H1 (cell line): ENCODE measurements around the gene INAFM1. TPM values are rescaled to one million over a fixed set of nuclear protein-coding genes. Genes with fewer than 3 reads are reported as not detected.
"Not testable (repeated sequence)": the region's sequence is repeated elsewhere in the genome, so short reads cannot be mapped to it uniquely, and the experiment has no call there.

Experiments
- CTCF ChIA-PET: fragments of 300-600 bp; sonication (Branson Sonifier 250); formaldehyde crosslinking; loops from one replicate; lab custom pipeline; 2021; ENCODE audit not compliant: partially characterized antibody; lab: Charles Lee
- POLR2A ChIA-PET: fragments of 300-600 bp; sonication (Branson Sonifier 250); formaldehyde crosslinking; loops from one replicate; lab custom pipeline; 2021; ENCODE audit warnings: inconsistent platforms; ENCODE audit not compliant: partially characterized antibody; lab: Charles Lee
- DNase-seq, 2 experiments: peaks; one replicate each; pipeline versions ENCODE4 v3.0.0 to v3.0.0-alpha.2; 2010 to 2022; ENCODE audit warnings: low spot score in 2 of 2, low read depth in 1 of 2, mixed read lengths in 1 of 2
- FAIRE-seq: peaks from 2 replicates; lab custom pipeline; 2011; peaks lifted over from hg19 to GRCh38; lab: Jason Lieb, UNC
- H2AFZ ChIP-seq: 2 replicates; pipeline ENCODE4 v1.8.1; 2012; ENCODE audit warnings: low read length, inconsistent platforms
- H2AK5ac ChIP-seq: 2 replicates; pipeline ENCODE4 v1.6.1; 2013; ENCODE audit warnings: low read depth, low read length
- H2BK120ac ChIP-seq: replicated peaks from 2 replicates; pipeline ENCODE3; 2013; ENCODE audit warnings: low read depth, low read length, inconsistent platforms
- H2BK12ac ChIP-seq: 2 replicates; pipeline ENCODE4 v1.6.1; 2013; ENCODE audit warnings: low read depth, low read length
- H2BK15ac ChIP-seq: 2 replicates; pipeline ENCODE4 v1.6.1; 2013; ENCODE audit warnings: low read length
- H2BK20ac ChIP-seq: 2 replicates; pipeline ENCODE4 v1.6.1; 2013; ENCODE audit warnings: low read length
- H2BK5ac ChIP-seq: 2 replicates; pipeline ENCODE4 v1.6.1; 2013; ENCODE audit warnings: low read depth, low read length
- H3K14ac ChIP-seq: 2 replicates; pipeline ENCODE4 v1.6.1; 2013; ENCODE audit warnings: inconsistent platforms; ENCODE audit not compliant: insufficient read length
- H3K18ac ChIP-seq: 2 replicates; pipeline ENCODE4 v1.6.1; 2013; ENCODE audit warnings: low read length; ENCODE audit errors: extremely low read depth
- H3K23ac ChIP-seq: 2 replicates; pipeline ENCODE4 v1.6.1; 2013; ENCODE audit warnings: inconsistent platforms; ENCODE audit not compliant: insufficient read length
- H3K23me2 ChIP-seq: 2 replicates; pipeline ENCODE4 v1.6.1; 2013; ENCODE audit warnings: low read depth, low read length
- H3K27ac ChIP-seq: 2 replicates; pipeline ENCODE4 v1.6.1; 2011; ENCODE audit warnings: low read depth, low read length, inconsistent platforms
- H3K27me3 ChIP-seq, 4 experiments: replicated peaks in 1 of 4; 1 replicate in 1 of 4; 2 replicates in 3 of 4; pipeline versions ENCODE4 v1.6.1 to v1.8.1; 2011 to 2013; ENCODE audit warnings: low read length in 3 of 4, mild to moderate bottlenecking in 3 of 4, inconsistent platforms in 2 of 4, mixed read lengths in 2 of 4, moderate library complexity in 1 of 4; ENCODE audit not compliant: control insufficient read depth in 3 of 4, insufficient read depth in 3 of 4; ENCODE audit errors: extremely low read depth in 1 of 4
- H3K36me3 ChIP-seq, 4 experiments: 2 replicates each; pipeline versions ENCODE4 v1.6.1 to v1.8.1; 2011 to 2013; ENCODE audit warnings: mild to moderate bottlenecking in 4 of 4, low read length in 3 of 4, moderate library complexity in 2 of 4, control low read depth in 1 of 4, inconsistent platforms in 1 of 4; ENCODE audit not compliant: insufficient read depth in 4 of 4, control insufficient read depth in 2 of 4
- H3K4ac ChIP-seq: replicated peaks from 2 replicates; pipeline ENCODE3; 2013; ENCODE audit warnings: low read length, low read depth, mixed read lengths, inconsistent platforms; ENCODE audit not compliant: insufficient read length
- H3K4me1 ChIP-seq, 4 experiments: replicated peaks in 1 of 4; 1 replicate in 1 of 4; 2 replicates in 3 of 4; pipeline versions ENCODE4 v1.6.1 to v1.8.1; 2011 to 2013; ENCODE audit warnings: low read length in 3 of 4, inconsistent platforms in 2 of 4, mixed read lengths in 1 of 4; ENCODE audit not compliant: insufficient read depth in 4 of 4, control insufficient read depth in 3 of 4
- H3K4me2 ChIP-seq, 2 experiments: 2 replicates each; pipeline versions ENCODE4 v1.6.1 to v1.8.1; 2011 to 2013; ENCODE audit warnings: low read depth in 2 of 2, low read length in 2 of 2, control low read depth in 1 of 2, inconsistent platforms in 1 of 2, mild to moderate bottlenecking in 1 of 2; ENCODE audit not compliant: insufficient read depth in 1 of 2
- H3K4me3 ChIP-seq, 4 experiments: fragments of 200-600, 300-600 bp in 1 of 4; sonication (generic), shearing (Covaris generic), sonication (Bioruptor Twin) in 1 of 4; 2 replicates each; pipeline versions ENCODE4 v1.5.1 to v1.8.1; 2011 to 2016; ENCODE audit warnings: low read length in 4 of 4, low read depth in 3 of 4, control low read depth in 2 of 4, inconsistent platforms in 2 of 4, mild to moderate bottlenecking in 2 of 4, mixed read lengths in 1 of 4, moderate library complexity in 1 of 4; ENCODE audit not compliant: insufficient read depth in 2 of 4; ENCODE audit errors: extremely low read depth in 1 of 4
- H3K56ac ChIP-seq: replicated peaks from 2 replicates; pipeline ENCODE3; 2013; ENCODE audit warnings: low read depth, mild to moderate bottlenecking, mixed read lengths, low read length, inconsistent platforms; ENCODE audit not compliant: insufficient read length
- H3K79me1 ChIP-seq: 2 replicates; pipeline ENCODE4 v1.6.1; 2013; ENCODE audit warnings: low read depth, low read length, control low read depth
- H3K79me2 ChIP-seq, 2 experiments: 2 replicates each; pipeline versions ENCODE4 v1.6.1 to v1.8.1; 2012 to 2013; ENCODE audit warnings: low read length in 2 of 2, mild to moderate bottlenecking in 2 of 2, inconsistent platforms in 1 of 2; ENCODE audit not compliant: insufficient read depth in 2 of 2, control insufficient read depth in 1 of 2
- H3K9ac ChIP-seq, 4 experiments: replicated peaks in 1 of 4; 1 replicate in 1 of 4; 2 replicates in 3 of 4; pipeline versions ENCODE4 v1.6.1 to v1.8.1; 2011 to 2013; ENCODE audit warnings: low read depth in 3 of 4, low read length in 3 of 4, control low read depth in 2 of 4, mild to moderate bottlenecking in 2 of 4, moderate library complexity in 2 of 4, inconsistent platforms in 1 of 4; ENCODE audit errors: extremely low read depth in 1 of 4
- H3K9me3 ChIP-seq, 2 experiments: 2 replicates each; pipeline versions ENCODE4 v1.6.1 to v1.8.1; 2012 to 2013; ENCODE audit warnings: mild to moderate bottlenecking in 2 of 2, moderate library complexity in 2 of 2, control low read depth in 1 of 2, inconsistent platforms in 1 of 2, low read depth in 1 of 2, low read length in 1 of 2, mixed read lengths in 1 of 2; ENCODE audit not compliant: insufficient read depth in 2 of 2
- H4K20me1 ChIP-seq, 2 experiments: replicated peaks in 1 of 2; 2 replicates each; pipeline versions ENCODE3 to v1.8.1; 2011 to 2013; ENCODE audit warnings: inconsistent platforms in 2 of 2, low read length in 2 of 2, mild to moderate bottlenecking in 1 of 2; ENCODE audit not compliant: insufficient read depth in 2 of 2, control insufficient read depth in 1 of 2
- H4K5ac ChIP-seq: 2 replicates; pipeline ENCODE4 v1.6.1; 2013; ENCODE audit warnings: low read length, low read depth, mixed read lengths, inconsistent platforms; ENCODE audit not compliant: insufficient read length
- H4K8ac ChIP-seq: 2 replicates; pipeline ENCODE4 v1.8.0; 2013; ENCODE audit warnings: mild to moderate bottlenecking, moderate library complexity, low read length, inconsistent platforms; ENCODE audit not compliant: insufficient read depth; ENCODE audit errors: extremely low read depth
- H4K91ac ChIP-seq: replicated peaks from 2 replicates; pipeline ENCODE3; 2013; ENCODE audit warnings: low read length, mixed read lengths, inconsistent platforms; ENCODE audit not compliant: insufficient read length
- CREB1 ChIP-seq: IDR thresholded peaks from 2 replicates; pipeline ENCODE4 v1.6.1; 2012; ENCODE audit warnings: inconsistent platforms
- HDAC2 ChIP-seq, 2 experiments: fragments of 300-600 bp in 1 of 2; sonication (generic) in 1 of 2; IDR thresholded peaks; 2 replicates each; pipeline ENCODE4 v1.6.1; 2011 to 2012; ENCODE audit warnings: low read depth in 2 of 2, low read length in 2 of 2, mild to moderate bottlenecking in 2 of 2, moderate library complexity in 2 of 2, borderline replicate concordance in 1 of 2, inconsistent platforms in 1 of 2
- POU5F1 ChIP-seq: IDR thresholded peaks from 2 replicates; pipeline ENCODE4 v1.6.1; 2011; ENCODE audit warnings: low read depth, mild to moderate bottlenecking, low read length, moderate library complexity
- SIX5 ChIP-seq: IDR thresholded peaks from 2 replicates; pipeline ENCODE4 v1.6.1; 2011; ENCODE audit warnings: mild to moderate bottlenecking, low read depth, low read length
- SP2 ChIP-seq: IDR thresholded peaks from 2 replicates; pipeline ENCODE4 v1.6.1; 2012; ENCODE audit warnings: mild to moderate bottlenecking, low read length, inconsistent platforms
- SP4 ChIP-seq: IDR thresholded peaks from 2 replicates; pipeline ENCODE4 v1.6.1; 2012; ENCODE audit warnings: low read length, inconsistent platforms
- USF2 ChIP-seq: IDR thresholded peaks from 2 replicates; pipeline ENCODE4 v1.6.1; 2011; ENCODE audit warnings: low read length, improper control_type of control experiment
- WGBS, 2 experiments: shearing (Covaris generic) in 1 of 2; methylation state at CpG; one replicate each; pipeline versions ENCODE4 v1.1.6 to v1.1.7; 2013 to 2015; ENCODE audit warnings: low lambda C conversion rate in 2 of 2, mixed read lengths in 2 of 2, inconsistent platforms in 1 of 2, low coverage in 1 of 2, missing lambda C conversion rate in 1 of 2; ENCODE audit not compliant: insufficient replicate concordance in 2 of 2, insufficient coverage in 1 of 2, insufficient read length in 1 of 2; ENCODE audit errors: extremely low coverage in 1 of 2, missing lambda C conversion rate in 1 of 2; 5-methylcytosine and 5-hydroxymethylcytosine counted together
- polyA plus RNA-seq, 7 experiments: library from polyadenylated mRNA; depleted of rRNA in 3 of 7; stranded (reverse) in 5 of 7; unstranded in 2 of 7; fragments of >200 nt in 5 of 7; fragments of 200-250 nt in 2 of 7; gene quantifications; 1 replicate in 5 of 7; 2 replicates in 1 of 7; 4 replicates in 1 of 7; pipeline versions ENCODE4 v1.2.1 to v1.2.3, GENCODE V29; 2011 to 2013; ENCODE audit warnings: missing spikeins in 2 of 7, mixed read lengths in 2 of 7
- total RNA-seq: library from RNA; stranded (reverse); fragmentation: NEBNext Ultra II Directional; extraction: Animal tissue kit (Norgen Biotek cat#: 25700); gene quantifications from 2 replicates; pipeline ENCODE4 v1.2.1, GENCODE V29; 2021

The INAFM1 gene
- total and polyA plus RNA-seq, 2 of the 8 experiments (the other 6 are each of a cell fraction or from before 2014, with no cell fraction given): 2.6 to 3.4 TPM

DNA sequence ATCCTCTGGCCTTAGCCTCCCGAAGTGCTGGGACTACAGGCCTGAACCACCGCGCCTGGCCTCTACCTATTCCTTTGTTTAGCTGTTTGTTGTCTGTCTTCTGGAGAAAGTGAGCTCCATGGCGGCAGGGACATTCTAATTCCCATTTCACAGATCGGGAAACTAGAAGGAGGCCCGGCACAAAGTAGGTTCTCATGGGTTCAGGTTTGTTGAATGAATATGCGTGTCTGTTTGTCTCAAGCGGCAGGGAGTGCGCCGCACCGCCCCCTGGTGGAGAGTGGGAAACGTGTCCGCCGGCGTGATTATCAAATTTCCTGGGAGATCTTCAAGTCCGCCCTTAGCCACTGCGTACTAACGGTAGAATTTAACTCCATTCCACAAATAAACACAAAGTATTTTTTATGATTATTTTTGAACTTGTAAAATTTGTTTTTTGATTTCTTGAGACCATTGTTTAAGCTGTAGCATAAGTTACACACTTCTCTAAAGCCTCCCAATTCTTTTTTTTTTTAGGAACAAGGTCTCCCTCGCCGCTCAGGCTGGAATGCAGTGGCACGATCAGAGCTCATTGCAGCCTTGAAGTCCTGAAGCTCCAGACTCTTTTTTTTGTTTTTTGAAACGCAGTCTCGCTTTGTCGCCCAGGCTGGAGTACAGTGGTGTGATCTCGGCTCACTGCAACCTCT, 27.2 kb upstream of the INAFM1 start (continued):
- TF ChIP-seq HDAC2 (IDR thresholded peaks at IDR 0.05; ENCODE audit: borderline replicate concordance in 1 of 2, low read depth in 2 of 2, low read length in 2 of 2) (peak in 1 of 2 experiments; percentile 96; a peak in 1 of 4 replicates), SP4 (no peak), SP2 (no peak), POU5F1 (no peak), USF2 (no peak), CREB1 (peak; percentile 25), SIX5 (no peak)
- TF ChIP-seq, all 59 proteins: peak for 7

- not testable (repeated sequence) for H3K56ac ChIP-seq, H3K23me2 ChIP-seq, H2BK15ac ChIP-seq, H3K27me3 ChIP-seq, H2BK12ac ChIP-seq, H3K4me2 ChIP-seq, H3K4me1 ChIP-seq, H3K23ac ChIP-seq, H4K8ac ChIP-seq, H2AK5ac ChIP-seq, H3K79me2 ChIP-seq, H3K9me3 ChIP-seq, H3K27ac ChIP-seq, H4K91ac ChIP-seq, H2BK120ac ChIP-seq, H2BK5ac ChIP-seq, H4K5ac ChIP-seq, H3K4ac ChIP-seq, H4K20me1 ChIP-seq, H3K14ac ChIP-seq, H3K18ac ChIP-seq, H3K9ac ChIP-seq, FAIRE-seq, H3K4me3 ChIP-seq, DNase-seq, H2BK20ac ChIP-seq, H3K36me3 ChIP-seq, H2AFZ ChIP-seq, H3K79me1 ChIP-seq
- 92% methylated on average over 8 of the region's 8 CpGs; no CpG with 5 or more reads in 1 of the 2 experiments for WGBS, 2 experiments
- ChIA-PET POLR2A (interaction anchor here (0.6 to 1.6 kb wide), 4 partner anchors 9 to 177 kb away, joined by 3 to 9 read pairs (median 5); no protein-coding TSS in a partner anchor), CTCF (interaction anchor here (0.8 to 12.1 kb wide), 4 partner anchors 7 to 42 kb away, joined by 3 to 303 read pairs (median 40); no protein-coding TSS in a partner anchor)
Measured at GRCh38 chr19:47253016-47253415, 21.7 kb upstream of the INAFM1 start.
